ENCODE measurements around the gene ATE1.

DNA sequence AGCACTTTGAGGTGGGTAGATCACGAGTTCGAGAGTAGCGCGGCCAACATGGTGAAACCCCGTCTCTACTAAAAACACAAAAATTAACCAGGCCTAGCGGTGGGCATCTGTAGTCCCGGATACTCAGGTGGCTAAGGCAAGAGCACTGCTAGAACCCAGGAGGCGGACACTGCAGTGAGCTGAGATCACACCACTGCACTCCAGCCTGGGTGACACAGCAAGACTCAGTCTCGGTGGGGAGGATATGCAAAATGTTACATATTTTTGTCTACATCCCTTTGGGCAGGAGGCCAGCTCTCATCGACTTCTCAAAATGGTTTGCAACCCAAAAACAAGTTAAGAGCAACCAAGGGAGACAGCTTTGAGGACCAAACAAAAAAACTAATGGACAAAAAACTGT is 8.2 kb downstream of the ATE1 start:
- TF ChIP-seq, protein P1, sequence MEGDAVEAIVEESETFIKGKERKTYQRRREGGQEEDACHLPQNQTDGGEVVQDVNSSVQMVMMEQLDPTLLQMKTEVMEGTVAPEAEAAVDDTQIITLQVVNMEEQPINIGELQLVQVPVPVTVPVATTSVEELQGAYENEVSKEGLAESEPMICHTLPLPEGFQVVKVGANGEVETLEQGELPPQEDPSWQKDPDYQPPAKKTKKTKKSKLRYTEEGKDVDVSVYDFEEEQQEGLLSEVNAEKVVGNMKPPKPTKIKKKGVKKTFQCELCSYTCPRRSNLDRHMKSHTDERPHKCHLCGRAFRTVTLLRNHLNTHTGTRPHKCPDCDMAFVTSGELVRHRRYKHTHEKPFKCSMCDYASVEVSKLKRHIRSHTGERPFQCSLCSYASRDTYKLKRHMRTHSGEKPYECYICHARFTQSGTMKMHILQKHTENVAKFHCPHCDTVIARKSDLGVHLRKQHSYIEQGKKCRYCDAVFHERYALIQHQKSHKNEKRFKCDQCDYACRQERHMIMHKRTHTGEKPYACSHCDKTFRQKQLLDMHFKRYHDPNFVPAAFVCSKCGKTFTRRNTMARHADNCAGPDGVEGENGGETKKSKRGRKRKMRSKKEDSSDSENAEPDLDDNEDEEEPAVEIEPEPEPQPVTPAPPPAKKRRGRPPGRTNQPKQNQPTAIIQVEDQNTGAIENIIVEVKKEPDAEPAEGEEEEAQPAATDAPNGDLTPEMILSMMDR (IDR thresholded peaks at IDR 0.05; ENCODE audit: low read depth, low read length), result no peak
- TF ChIP-seq EZH2phosphoT487 (IDR thresholded peaks at IDR 0.05; ENCODE audit: low read depth), result no peak
